NCI-H748 (cell line): ENCODE measurements around the gene GRM7.
A peak's percentile ranks its signal among the peaks of the same experiment; 100 is the strongest.
"Not testable (repeated sequence)": the region's sequence is repeated elsewhere in the genome, so short reads cannot be mapped to it uniquely, and the experiment has no call there.

Source experiments
- DNase-seq: peaks from one replicate; lab custom pipeline; 2025; ENCODE audit not compliant: unreplicated experiment; lab: John Stamatoyannopoulos, UW

Gene GRM7

DNA sequence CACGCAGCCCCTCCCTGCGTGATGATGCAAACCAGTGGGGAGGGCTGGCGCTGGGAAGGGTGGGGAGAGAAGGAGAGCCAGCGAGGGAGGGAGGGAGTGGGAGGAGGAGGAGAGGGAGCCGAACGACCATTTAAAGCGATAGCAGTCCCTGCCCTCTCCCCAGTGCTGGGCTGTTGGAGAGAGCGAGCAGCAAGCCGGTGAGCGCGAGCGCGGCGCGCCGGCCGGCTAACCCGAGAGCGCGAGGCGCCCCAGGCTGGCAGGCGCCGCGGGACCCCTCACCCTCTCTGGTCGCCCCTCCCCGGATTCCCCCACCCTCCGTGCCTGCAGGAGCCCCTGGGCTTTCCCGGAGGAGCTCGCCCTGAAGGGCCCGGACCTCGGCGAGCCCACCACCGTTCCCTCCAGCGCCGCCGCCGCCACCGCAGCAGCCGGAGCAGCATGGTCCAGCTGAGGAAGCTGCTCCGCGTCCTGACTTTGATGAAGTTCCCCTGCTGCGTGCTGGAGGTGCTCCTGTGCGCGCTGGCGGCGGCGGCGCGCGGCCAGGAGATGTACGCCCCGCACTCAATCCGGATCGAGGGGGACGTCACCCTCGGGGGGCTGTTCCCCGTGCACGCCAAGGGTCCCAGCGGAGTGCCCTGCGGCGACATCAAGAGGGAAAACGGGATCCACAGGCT lies at the start of gene GRM7:
Gene GRM7 (plus strand): TSS at position 162 of the 671 bp plus-strand sequence.
- peak; percentile 70 for DNase-seq

- DNase-seq, result no peak
Measured at GRCh38 chr3:6821411-6821810, 39.5 kb upstream of the GRM7 start.

DNA sequence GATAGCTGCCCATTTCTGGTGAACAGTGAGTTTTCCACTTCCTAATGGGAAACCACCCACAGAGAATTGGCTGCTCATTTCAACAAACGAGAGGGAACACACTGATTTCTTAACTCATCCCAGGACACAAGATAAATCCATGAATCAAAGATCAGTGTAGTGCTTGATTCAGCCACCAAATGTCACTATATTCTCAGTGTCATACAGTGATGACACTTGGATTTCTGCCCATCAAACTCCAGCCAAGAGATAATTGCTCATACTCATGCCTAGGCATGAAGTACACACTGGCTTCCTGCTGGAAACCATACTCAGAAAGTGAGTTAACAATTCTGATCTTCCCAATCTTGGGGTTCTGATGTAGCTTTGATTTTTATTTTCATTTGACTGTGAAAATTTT lies 35.4 kb upstream of the GRM7 start:
- peak; percentile 77 for DNase-seq

GRCh38 chr3:6827453-6827852 lies 33.5 kb upstream of the GRM7 start:
- no peak for DNase-seq

- no peak for DNase-seq
Measured at GRCh38 chr3:6844723-6845122, 16.2 kb upstream of the GRM7 start.

DNA sequence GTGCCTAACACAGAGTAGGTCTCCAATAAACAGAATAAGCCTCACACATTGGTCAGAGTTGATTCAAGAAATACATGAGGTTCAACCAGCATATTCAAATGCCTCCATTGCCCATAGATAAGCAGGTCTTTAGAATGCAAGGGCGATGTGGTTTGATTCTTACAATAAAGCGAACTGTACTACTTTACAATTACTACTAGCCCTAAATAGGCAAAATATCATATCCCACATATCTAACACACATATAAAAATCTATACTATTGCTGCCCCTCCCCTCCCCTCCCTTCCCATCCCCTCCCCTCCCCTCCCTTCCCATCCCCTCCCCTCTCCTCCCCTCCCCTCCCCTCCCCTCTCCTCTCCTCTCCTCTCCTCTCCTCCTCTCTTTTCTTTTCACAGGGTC lies 6.7 kb upstream of the GRM7 start:
- DNase-seq, result no peak

GRCh38 chr3:6857510-6857909 lies 3.4 kb upstream of the GRM7 start:
- DNase-seq, result no peak

DNA sequence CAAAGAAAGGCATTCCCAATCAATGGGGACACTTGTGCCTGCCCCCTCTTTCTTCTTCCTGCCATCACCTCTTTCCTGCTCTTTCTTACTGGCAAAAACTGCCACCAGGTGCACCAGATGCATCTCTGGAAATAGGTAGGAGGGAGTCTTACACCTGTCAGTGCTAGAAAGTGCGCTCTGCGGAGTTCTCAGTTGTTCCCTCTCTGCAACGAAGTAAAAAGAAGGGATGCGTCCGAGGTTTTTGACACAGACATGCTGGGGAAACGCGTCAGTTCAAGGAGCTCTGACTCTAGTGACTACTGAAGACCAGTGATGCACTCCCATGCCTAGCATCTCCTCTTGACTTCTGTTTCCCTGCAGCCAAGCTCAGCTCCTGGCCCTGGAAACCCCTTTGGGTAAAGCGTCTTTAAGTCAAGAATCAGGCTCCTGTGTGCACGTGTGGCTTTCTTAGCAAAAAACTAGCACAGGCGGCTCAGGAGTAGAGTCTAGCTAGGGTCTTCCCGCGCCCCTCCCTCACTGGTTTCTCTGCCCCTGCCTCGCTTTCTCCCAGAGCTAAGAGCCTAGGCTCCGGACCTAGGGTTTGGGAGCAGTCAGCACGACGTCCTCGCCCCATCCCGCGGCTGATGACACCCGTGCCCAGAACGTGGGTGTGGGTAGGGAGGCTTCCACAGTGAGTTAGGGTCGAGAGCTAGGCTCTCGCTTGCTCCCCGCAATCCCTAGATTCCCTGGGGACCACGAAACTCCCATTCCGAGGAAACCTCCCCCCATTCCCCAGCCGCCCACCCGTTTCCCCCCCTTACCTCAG lies 564 bp upstream of the GRM7 start:
- DNase-seq, result peak; percentile 25

DNA sequence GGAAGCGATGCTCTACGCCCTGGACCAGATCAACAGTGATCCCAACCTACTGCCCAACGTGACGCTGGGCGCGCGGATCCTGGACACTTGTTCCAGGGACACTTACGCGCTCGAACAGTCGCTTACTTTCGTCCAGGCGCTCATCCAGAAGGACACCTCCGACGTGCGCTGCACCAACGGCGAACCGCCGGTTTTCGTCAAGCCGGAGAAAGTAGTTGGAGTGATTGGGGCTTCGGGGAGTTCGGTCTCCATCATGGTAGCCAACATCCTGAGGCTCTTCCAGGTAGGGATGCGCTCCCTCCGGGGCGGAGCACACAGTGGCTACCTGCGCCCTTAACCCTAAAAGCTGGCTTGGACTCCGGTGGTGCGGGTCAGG lies 698 bp downstream of the GRM7 start:
- peak; percentile 49 for DNase-seq

DNA sequence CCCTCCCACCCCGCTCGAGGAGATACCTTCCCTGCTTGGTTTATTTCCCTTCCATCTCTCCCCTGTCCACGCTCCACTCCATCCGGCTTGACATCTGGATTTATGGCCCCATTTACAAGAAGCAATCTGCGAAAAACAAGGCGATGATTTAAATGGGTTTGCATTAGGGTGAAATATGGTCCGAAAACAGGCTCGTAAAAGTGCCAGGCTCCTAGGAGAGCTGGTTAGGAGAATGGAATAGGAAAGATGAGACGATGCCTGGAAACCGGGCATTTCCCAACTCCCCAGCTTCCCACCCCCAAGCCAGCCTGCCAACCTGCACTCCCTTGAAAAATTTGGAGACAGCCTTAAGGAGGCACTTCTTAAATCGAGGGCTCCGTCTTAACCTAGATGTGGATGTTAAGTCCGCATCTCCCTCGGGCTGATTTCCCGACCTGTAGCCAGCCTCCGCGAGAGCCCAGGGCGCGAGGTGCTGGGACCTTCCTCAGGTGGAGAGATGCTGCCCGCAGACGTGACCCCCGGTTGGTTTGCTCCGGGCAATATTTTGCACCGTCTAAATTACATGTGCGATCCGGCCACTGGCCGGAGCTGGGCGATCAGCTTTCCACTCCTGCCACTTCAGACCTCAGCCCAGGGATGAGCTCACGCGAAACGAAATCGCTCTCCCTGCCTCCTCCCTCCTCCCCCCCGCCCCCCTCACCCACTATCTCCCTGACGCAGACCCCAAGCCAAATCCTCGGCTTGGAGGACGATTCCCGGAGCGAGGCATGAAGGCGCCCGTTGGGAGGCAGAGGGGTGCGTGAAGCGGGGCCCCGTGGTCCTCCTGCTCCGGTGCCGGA lies 1.3 kb downstream of the GRM7 start:
- peak; percentile 23 for DNase-seq

DNA sequence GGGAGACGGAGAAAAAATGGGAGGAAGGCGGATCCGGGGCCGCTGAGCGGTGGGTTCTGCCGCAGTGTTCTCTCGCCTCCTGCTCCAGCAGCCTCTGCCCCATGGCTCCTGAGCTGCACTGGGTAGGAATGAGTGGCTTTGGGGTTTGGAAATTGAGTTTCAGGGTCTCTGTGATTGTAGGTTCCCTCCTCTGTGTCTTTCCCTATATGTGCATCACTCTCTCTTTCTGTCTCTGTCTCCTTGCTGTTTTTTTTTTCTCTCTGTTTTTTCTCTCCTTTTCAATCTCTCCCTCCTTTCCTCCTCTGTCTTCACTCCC lies 1.9 kb downstream of the GRM7 start:
- DNase-seq, result no peak

DNA sequence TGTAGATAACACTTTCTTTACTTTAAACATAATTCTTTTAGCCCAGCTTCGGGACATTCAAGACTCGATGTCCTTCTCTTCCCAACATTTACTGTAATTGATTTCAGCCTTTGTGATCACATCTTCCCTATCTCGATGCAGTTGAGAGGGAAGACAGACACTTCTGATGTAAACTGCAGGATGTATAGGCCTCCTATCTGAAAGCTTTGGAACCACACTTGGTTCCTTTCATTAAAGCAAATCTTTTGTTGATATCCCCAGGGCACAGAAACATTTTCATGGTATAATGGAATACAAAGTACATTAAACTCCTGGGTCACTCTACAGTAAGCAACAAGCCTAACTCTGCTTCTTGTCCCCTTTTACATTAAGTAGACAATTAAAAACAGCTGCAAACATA lies 6.4 kb downstream of the GRM7 start:
- DNase-seq, result no peak

GRCh38 chr3:6878731-6879130 lies 17.8 kb downstream of the GRM7 start:
- no peak for DNase-seq

DNA sequence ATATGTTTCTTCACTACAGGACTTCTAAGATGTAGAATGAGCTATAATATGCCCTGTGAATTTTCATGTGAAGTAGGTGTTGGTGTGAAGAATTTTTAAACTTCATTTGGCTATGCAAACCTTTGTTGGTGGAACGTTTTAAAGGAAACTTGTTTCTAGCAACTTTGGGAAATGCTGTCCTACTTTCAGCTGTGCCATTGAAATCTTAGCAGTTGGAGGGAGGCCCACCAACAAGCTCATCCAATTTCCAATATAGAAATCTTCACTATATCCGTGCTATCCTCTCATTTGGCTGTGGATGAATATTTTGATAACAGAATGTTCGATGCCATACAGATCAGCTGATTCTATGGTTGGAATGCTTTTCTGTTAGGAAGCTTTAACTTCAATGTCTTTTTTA lies 51.3 kb downstream of the GRM7 start:
- DNase-seq, result no peak

DNA sequence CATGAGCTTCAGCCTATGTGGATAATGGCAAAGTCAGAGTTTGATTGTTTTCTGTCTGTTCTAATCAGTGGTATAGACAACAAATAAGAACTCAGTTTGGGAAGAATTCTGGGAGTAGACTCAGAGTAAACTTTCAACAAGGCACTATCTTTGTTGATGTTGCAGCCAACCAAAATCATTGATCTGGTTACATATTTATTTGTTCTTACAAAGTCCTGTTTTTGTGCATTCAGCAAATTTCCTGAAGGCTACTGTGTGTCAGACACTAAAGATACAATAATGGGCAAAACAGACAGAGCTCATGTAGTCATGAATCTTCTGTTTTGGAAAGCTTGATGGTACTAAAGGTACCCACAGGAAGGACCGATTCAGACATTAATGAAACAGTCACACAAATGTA lies 55.0 kb downstream of the GRM7 start:
- no peak for DNase-seq

GRCh38 chr3:6921066-6921465 lies 60.2 kb downstream of the GRM7 start:
- no peak for DNase-seq

DNA sequence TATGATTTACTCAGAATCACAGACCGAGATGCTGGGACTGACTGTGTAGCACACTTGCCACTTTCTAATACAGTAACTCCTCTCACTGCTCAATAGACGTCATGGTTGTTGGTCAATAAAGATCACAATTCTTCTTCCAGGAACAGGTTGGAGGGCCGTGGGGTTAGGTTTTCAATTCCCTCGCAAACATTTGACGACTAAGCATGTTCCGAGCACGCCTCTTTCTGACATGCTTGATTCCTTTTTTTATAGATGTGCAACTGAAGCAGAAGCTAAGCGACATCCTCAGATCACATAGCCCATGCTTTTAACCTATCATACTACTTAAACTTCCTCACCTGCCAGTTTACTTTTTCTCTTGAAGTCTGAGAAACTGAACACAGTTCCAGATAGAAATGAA lies 61.0 kb downstream of the GRM7 start:
- no peak for DNase-seq

GRCh38 chr3:6928064-6928463 lies 67.1 kb downstream of the GRM7 start:
- DNase-seq, result no peak

DNA sequence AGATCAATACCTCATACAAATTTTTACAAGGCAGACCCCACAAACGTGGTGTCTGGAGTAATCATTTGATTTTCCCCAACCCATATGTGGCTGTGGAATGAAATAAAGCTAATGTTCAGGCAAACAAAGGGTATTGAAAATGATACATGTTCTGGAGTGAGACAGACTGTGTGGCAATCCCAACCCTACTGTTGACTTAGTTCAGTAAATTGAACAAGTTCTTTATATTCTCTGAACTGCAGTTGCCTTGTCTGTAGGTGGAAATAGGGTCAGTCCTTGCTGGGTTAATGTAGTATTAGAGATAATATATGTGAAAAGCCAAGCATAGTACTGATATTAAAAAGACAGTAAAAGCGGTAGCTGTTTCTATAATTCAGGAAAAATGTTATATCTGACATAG lies 69.0 kb downstream of the GRM7 start:
- no peak for DNase-seq

DNA sequence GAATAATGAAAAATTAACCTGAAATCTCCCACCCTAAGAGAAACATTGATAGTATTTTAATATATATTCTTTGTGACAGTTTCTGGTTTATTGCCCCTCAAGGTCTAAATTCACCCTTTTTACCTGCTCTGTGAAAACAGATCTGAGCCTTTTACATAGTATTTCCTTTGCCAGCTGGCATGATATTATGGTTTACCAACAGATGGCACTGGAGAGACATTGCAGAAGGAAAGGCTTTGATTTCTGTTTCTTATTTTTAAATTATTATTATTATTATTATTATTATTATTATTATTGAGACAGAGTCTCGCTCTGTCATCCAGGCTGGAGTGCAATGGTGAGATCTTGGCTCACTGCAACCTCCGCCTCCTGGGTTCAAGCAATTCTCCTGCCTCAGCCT lies 74.5 kb downstream of the GRM7 start:
- not testable (repeated sequence) for DNase-seq

DNA sequence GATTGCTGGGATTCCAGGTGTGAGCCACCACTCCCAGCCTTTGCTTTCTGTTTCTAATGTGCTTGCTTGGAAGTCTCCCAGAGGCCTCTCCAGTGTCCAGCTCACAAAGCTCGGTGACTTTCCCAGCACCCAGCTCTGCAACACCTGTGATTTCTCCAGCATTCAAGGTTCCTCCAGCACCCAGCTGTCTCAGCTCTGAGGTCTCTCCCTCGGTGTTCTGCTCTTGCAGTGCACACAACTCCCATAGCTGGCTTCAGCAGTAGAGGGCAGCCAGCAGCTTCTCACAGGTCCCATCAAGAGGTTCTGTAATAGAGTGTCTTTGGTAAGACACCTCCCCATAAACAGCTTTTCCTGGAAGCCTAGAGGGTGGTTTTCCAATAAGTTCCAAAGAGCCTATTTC lies 75.1 kb downstream of the GRM7 start:
- DNase-seq, result no peak

- DNase-seq, result no peak
Measured at GRCh38 chr3:6962801-6963200, 101.9 kb downstream of the GRM7 start.
